ENCODE measurements around the gene SLC12A2.

Gene SLC12A2

GRCh38 chr5:128083033-128083810, at the start of gene SLC12A2:
Gene SLC12A2, plus strand, starts transcription at chr5:128083766. Its CDS starts 189 bp downstream, at chr5:128083955.
- Histone ChIP-seq H3K9me3 (ENCODE audit: low read depth, low read length) (no peaks in the 10 kb centered on the region), H3K4me3 (peak within 1 kb of the TSS; percentile 94), H3K9ac (ENCODE audit: insufficient read length) (peak within 1 kb of the TSS; percentile 82), H3K27ac (0 out of 2 replicates have a peak within 1 kb of the TSS, but pooled peaks have one; percentile 23), H3K36me3 (ENCODE audit: insufficient read depth, low read length) (no peaks in the 10 kb centered on the region)
- TF ChIP-seq POLR2AphosphoS5 (IDR thresholded peaks at IDR 0.05; ENCODE audit: borderline replicate concordance, low read depth, low read length): peak; percentile 71
- no peak for TF ChIP-seq EZH2 (IDR thresholded peaks at IDR 0.05)
- TF ChIP-seq FOXP2 (optimal IDR thresholded peaks at IDR 0.05; ENCODE audit: control extremely low read depth, extremely low read length, insufficient read depth): no peak
- DNase-seq (ENCODE audit: low read depth, low spot score): peak; percentile 68

- no peak for DNase-seq (ENCODE audit: low read depth, low spot score)
Observed at GRCh38 chr5:128035689-128036088, 47.9 kb upstream of the SLC12A2 start.

GRCh38 chr5:128036950-128037349, 46.6 kb upstream of the SLC12A2 start:
- H3K9me3 ChIP-seq (ENCODE audit: low read depth, low read length): no peaks in the 10 kb centered on the region; the same call in 1 of the 2 replicates
- no peak for DNase-seq (ENCODE audit: low read depth, low spot score)
- no peak overlapping the region for H3K9ac ChIP-seq (ENCODE audit: insufficient read length)
- no peaks in the 10 kb centered on the region for H3K36me3 ChIP-seq (ENCODE audit: insufficient read depth, low read length)
- no peak for TF ChIP-seq EZH2 (IDR thresholded peaks at IDR 0.05)
- TF ChIP-seq FOXP2 (optimal IDR thresholded peaks at IDR 0.05; ENCODE audit: control extremely low read depth, extremely low read length, insufficient read depth): no peak
- H3K4me3 ChIP-seq: no peak overlapping the region
- no peak overlapping the region for H3K27ac ChIP-seq

More at GRCh38 chr5:128035689-128036088, 47.9 kb upstream of the SLC12A2 start:
- no peak overlapping the region for H3K9ac ChIP-seq (ENCODE audit: insufficient read length)
- TF ChIP-seq POLR2AphosphoS5 (IDR thresholded peaks at IDR 0.05; ENCODE audit: borderline replicate concordance, low read depth, low read length) (no peak), EZH2 (IDR thresholded peaks at IDR 0.05) (no peak), FOXP2 (optimal IDR thresholded peaks at IDR 0.05; ENCODE audit: control extremely low read depth, extremely low read length, insufficient read depth) (no peak)
- H3K27ac ChIP-seq: no peak overlapping the region
- no peaks in the 10 kb centered on the region; the same call in 1 of the 2 replicates for H3K9me3 ChIP-seq (ENCODE audit: low read depth, low read length)
- no peaks in the 10 kb centered on the region for H3K36me3 ChIP-seq (ENCODE audit: insufficient read depth, low read length)
- no peak overlapping the region for H3K4me3 ChIP-seq

- no peak for DNase-seq (ENCODE audit: low read depth, low spot score)
- Histone ChIP-seq H3K4me3 (no peak overlapping the region), H3K9me3 (ENCODE audit: low read depth, low read length) (no peaks in the 10 kb centered on the region; the same call in 1 of the 2 replicates), H3K36me3 (ENCODE audit: insufficient read depth, low read length) (no peaks in the 10 kb centered on the region), H3K9ac (ENCODE audit: insufficient read length) (no peak overlapping the region), H3K27ac (no peak overlapping the region)
- TF ChIP-seq EZH2 (IDR thresholded peaks at IDR 0.05): no peak
- no peak for TF ChIP-seq POLR2AphosphoS5 (IDR thresholded peaks at IDR 0.05; ENCODE audit: borderline replicate concordance, low read depth, low read length)
- TF ChIP-seq FOXP2 (optimal IDR thresholded peaks at IDR 0.05; ENCODE audit: control extremely low read depth, extremely low read length, insufficient read depth): no peak
Observed at GRCh38 chr5:128038643-128039042, 44.9 kb upstream of the SLC12A2 start.

GRCh38 chr5:128040927-128041326, 42.6 kb upstream of the SLC12A2 start:
- Histone ChIP-seq H3K36me3 (ENCODE audit: insufficient read depth, low read length) (no peaks in the 10 kb centered on the region), H3K9me3 (ENCODE audit: low read depth, low read length) (no peaks in the 10 kb centered on the region), H3K27ac (no peak overlapping the region), H3K4me3 (no peak overlapping the region), H3K9ac (ENCODE audit: insufficient read length) (no peak overlapping the region)
- TF ChIP-seq FOXP2 (optimal IDR thresholded peaks at IDR 0.05; ENCODE audit: control extremely low read depth, extremely low read length, insufficient read depth) (no peak), POLR2AphosphoS5 (IDR thresholded peaks at IDR 0.05; ENCODE audit: borderline replicate concordance, low read depth, low read length) (no peak), EZH2 (IDR thresholded peaks at IDR 0.05) (no peak)
- DNase-seq (ENCODE audit: low read depth, low spot score): no peak

- Histone ChIP-seq H3K36me3 (ENCODE audit: insufficient read depth, low read length) (no peaks in the 10 kb centered on the region), H3K9ac (ENCODE audit: insufficient read length) (no peak overlapping the region), H3K9me3 (ENCODE audit: low read depth, low read length) (no peaks in the 10 kb centered on the region), H3K27ac (no peak overlapping the region), H3K4me3 (no peak overlapping the region)
- TF ChIP-seq EZH2 (IDR thresholded peaks at IDR 0.05): no peak
- TF ChIP-seq FOXP2 (optimal IDR thresholded peaks at IDR 0.05; ENCODE audit: control extremely low read depth, extremely low read length, insufficient read depth): no peak
- TF ChIP-seq POLR2AphosphoS5 (IDR thresholded peaks at IDR 0.05; ENCODE audit: borderline replicate concordance, low read depth, low read length): no peak
- no peak for DNase-seq (ENCODE audit: low read depth, low spot score)
Observed at GRCh38 chr5:128052780-128053179, 30.8 kb upstream of the SLC12A2 start.

- no peaks in the 10 kb centered on the region for H3K36me3 ChIP-seq (ENCODE audit: insufficient read depth, low read length)
- no peak overlapping the region for H3K4me3 ChIP-seq
- TF ChIP-seq EZH2 (IDR thresholded peaks at IDR 0.05) (no peak), POLR2AphosphoS5 (IDR thresholded peaks at IDR 0.05; ENCODE audit: borderline replicate concordance, low read depth, low read length) (no peak), FOXP2 (optimal IDR thresholded peaks at IDR 0.05; ENCODE audit: control extremely low read depth, extremely low read length, insufficient read depth) (no peak)
- no peak overlapping the region for H3K27ac ChIP-seq
- no peak for DNase-seq (ENCODE audit: low read depth, low spot score)
- no peaks in the 10 kb centered on the region for H3K9me3 ChIP-seq (ENCODE audit: low read depth, low read length)
- H3K9ac ChIP-seq (ENCODE audit: insufficient read length): no peak overlapping the region
Observed at GRCh38 chr5:128053291-128053954, 30.1 kb upstream of the SLC12A2 start.

GRCh38 chr5:128060644-128061385, 22.8 kb upstream of the SLC12A2 start:
- no peak overlapping the region for H3K9ac ChIP-seq (ENCODE audit: insufficient read length)
- no peaks in the 10 kb centered on the region for H3K36me3 ChIP-seq (ENCODE audit: insufficient read depth, low read length)
- no peak overlapping the region for H3K4me3 ChIP-seq
- TF ChIP-seq EZH2 (IDR thresholded peaks at IDR 0.05) (no peak), POLR2AphosphoS5 (IDR thresholded peaks at IDR 0.05; ENCODE audit: borderline replicate concordance, low read depth, low read length) (no peak), FOXP2 (optimal IDR thresholded peaks at IDR 0.05; ENCODE audit: control extremely low read depth, extremely low read length, insufficient read depth) (no peak)
- no peaks in the 10 kb centered on the region for H3K9me3 ChIP-seq (ENCODE audit: low read depth, low read length)
- no peak overlapping the region for H3K27ac ChIP-seq
- DNase-seq (ENCODE audit: low read depth, low spot score): no peak
